ENCODE measurements around the gene CMTM8. TPM values are rescaled to one million over a fixed set of nuclear protein-coding genes. Genes with fewer than 3 reads are reported as not detected.

Gene CMTM8, protein sequence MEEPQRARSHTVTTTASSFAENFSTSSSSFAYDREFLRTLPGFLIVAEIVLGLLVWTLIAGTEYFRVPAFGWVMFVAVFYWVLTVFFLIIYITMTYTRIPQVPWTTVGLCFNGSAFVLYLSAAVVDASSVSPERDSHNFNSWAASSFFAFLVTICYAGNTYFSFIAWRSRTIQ
- total RNA-seq, result 1.3 and 1.4 TPM in 2 replicates

GRCh38 chr3:32238453-32239306 is at the start of gene CMTM8:
TSS of gene CMTM8 (plus strand) at chr3:32238680. CDS start at chr3:32238973, 293 bp downstream.

GRCh38 chr3:32391643-32392535 is 153.4 kb downstream of the CMTM8 start, which contains the start of gene CMTM7:
TSS of gene CMTM7 (plus strand) at chr3:32391853. CDS start at chr3:32391907, 54 bp downstream.

Other genes starting within 250 kb of the CMTM8 start
- 14.4 and 18.4 TPM in 2 replicates for gene GPD1L, start 132.1 kb upstream of the CMTM8 start, total RNA-seq
- 12.1 and 12.3 TPM in 2 replicates for gene CMTM7, start 153.2 kb downstream of the CMTM8 start, total RNA-seq

Data from endothelial cell of coronary artery (primary cell).